Activated CD4-positive, alpha-beta T cell treated with anti-CD3 and anti-CD28 coated beads, Interleukin-2, amount 10 ng/mL, durations not matched to agents 7 days and 5 days (primary cell): ENCODE data around the gene BPIFB2. TPM values are rescaled to one million over a fixed set of nuclear protein-coding genes. Genes with fewer than 3 reads are reported as not detected.

Source experiments
- CTCF ChIA-PET: fragments of 350-600 bp; sonication (Branson Sonifier 250); formaldehyde crosslinking; loops from one replicate; lab custom pipeline; 2021; ENCODE audit warnings: antibody characterized with exemption; lab: Charles Lee
- POLR2A ChIA-PET: fragments of 350-600 bp; sonication (Branson Sonifier 250); formaldehyde crosslinking; loops from one replicate; lab custom pipeline; 2021; ENCODE audit warnings: antibody characterized with exemption; lab: Charles Lee
- DNase-seq: peaks from one replicate; pipeline ENCODE4 v3.0.0-alpha.2; 2020
- H3K27ac Mint-ChIP-seq: one replicate; pipeline ENCODE4 v1.8.0; 2021; ENCODE audit warnings: mild to moderate bottlenecking, moderate library complexity, mixed read lengths
- H3K27me3 Mint-ChIP-seq: one replicate; pipeline ENCODE4 v1.8.0; 2021; ENCODE audit warnings: mixed read lengths
- H3K36me3 Mint-ChIP-seq: one replicate; pipeline ENCODE4 v1.8.0; 2021; ENCODE audit warnings: low read depth, mixed read lengths
- H3K4me1 Mint-ChIP-seq: one replicate; pipeline ENCODE4 v1.8.0; 2021; ENCODE audit warnings: mixed read lengths
- H3K4me3 Mint-ChIP-seq: one replicate; pipeline ENCODE4 v1.8.0; 2021; ENCODE audit warnings: mild to moderate bottlenecking, moderate library complexity, mixed read lengths
- H3K9me3 Mint-ChIP-seq: one replicate; pipeline ENCODE4 v1.8.0; 2021; ENCODE audit warnings: mixed read lengths
- total RNA-seq, 2 experiments: library from RNA; stranded (reverse); gene quantifications; one replicate each; pipeline ENCODE4 v1.2.3, GENCODE V29; 2021

Gene BPIFB2
- total RNA-seq, 2 experiments from 2014 or later = not detected

GRCh38 chr20:32966382-32966781 is 41.1 kb upstream of the BPIFB2 start:
- Mint-ChIP-seq H3K27ac (peak overlapping the region; percentile 96), H3K27me3 (no peaks in the 10 kb centered on the region), H3K4me1 (peaks cover 72% of the 10 kb centered on the region), H3K36me3 (peaks cover 2% of the 10 kb centered on the region), H3K4me3 (no peak overlapping the region), H3K9me3 (no peaks in the 10 kb centered on the region)
- CTCF ChIA-PET = interaction anchor here (0.6 to 2.7 kb wide), 6 partner anchors 9 to 244 kb away, joined by 3 to 17 read pairs (median 6); no protein-coding TSS in a partner anchor
- DNase-seq = no peak
- POLR2A ChIA-PET = no interaction called here

- ChIA-PET CTCF (interaction anchor here (0.8 to 2.7 kb wide), 7 partner anchors 9 to 696 kb away, joined by 3 to 17 read pairs (median 4); no protein-coding TSS in a partner anchor), POLR2A (interaction anchor here (0.7 kb wide), 1 partner anchor 33 kb away, joined by 4 read pairs; no protein-coding TSS in a partner anchor)
- peak overlapping the region; percentile 96 for H3K27ac Mint-ChIP-seq
- no peaks in the 10 kb centered on the region for H3K27me3 Mint-ChIP-seq
- peaks cover 72% of the 10 kb centered on the region for H3K4me1 Mint-ChIP-seq
- DNase-seq = peak; percentile 85
- H3K4me3 Mint-ChIP-seq = peak overlapping the region; percentile 59
- no peaks in the 10 kb centered on the region for H3K9me3 Mint-ChIP-seq
- peaks cover 2% of the 10 kb centered on the region for H3K36me3 Mint-ChIP-seq
Measured at GRCh38 chr20:32966881-32967781, 40.4 kb upstream of the BPIFB2 start.

GRCh38 chr20:32967961-32968457 is 39.5 kb upstream of the BPIFB2 start:
- ChIA-PET POLR2A (no interaction called here), CTCF (interaction anchor here (0.8 to 2.7 kb wide), 5 partner anchors 9 to 695 kb away, joined by 3 to 17 read pairs (median 3); no protein-coding TSS in a partner anchor)
- H3K36me3 Mint-ChIP-seq = peaks cover 5% of the 10 kb centered on the region
- peak overlapping the region; percentile 96 for H3K27ac Mint-ChIP-seq
- DNase-seq = peak; percentile 56
- no peaks in the 10 kb centered on the region for H3K27me3 Mint-ChIP-seq
- H3K4me3 Mint-ChIP-seq = peak overlapping the region; percentile 59
- no peaks in the 10 kb centered on the region for H3K9me3 Mint-ChIP-seq
- H3K4me1 Mint-ChIP-seq = peaks cover 67% of the 10 kb centered on the region

- no peaks in the 10 kb centered on the region for H3K9me3 Mint-ChIP-seq
- H3K36me3 Mint-ChIP-seq = peaks cover 9% of the 10 kb centered on the region
- H3K27me3 Mint-ChIP-seq = no peaks in the 10 kb centered on the region
- POLR2A ChIA-PET = no interaction called here
- H3K4me3 Mint-ChIP-seq = peak overlapping the region; percentile 0
- peaks cover 61% of the 10 kb centered on the region for H3K4me1 Mint-ChIP-seq
- H3K27ac Mint-ChIP-seq = peak overlapping the region; percentile 96
- CTCF ChIA-PET = interaction anchor here (1.1 to 1.2 kb wide), 2 partner anchors 9 to 24 kb away, joined by 3 read pairs; no protein-coding TSS in a partner anchor
- no peak for DNase-seq
Measured at GRCh38 chr20:32968478-32969241, 38.8 kb upstream of the BPIFB2 start.

DNA sequence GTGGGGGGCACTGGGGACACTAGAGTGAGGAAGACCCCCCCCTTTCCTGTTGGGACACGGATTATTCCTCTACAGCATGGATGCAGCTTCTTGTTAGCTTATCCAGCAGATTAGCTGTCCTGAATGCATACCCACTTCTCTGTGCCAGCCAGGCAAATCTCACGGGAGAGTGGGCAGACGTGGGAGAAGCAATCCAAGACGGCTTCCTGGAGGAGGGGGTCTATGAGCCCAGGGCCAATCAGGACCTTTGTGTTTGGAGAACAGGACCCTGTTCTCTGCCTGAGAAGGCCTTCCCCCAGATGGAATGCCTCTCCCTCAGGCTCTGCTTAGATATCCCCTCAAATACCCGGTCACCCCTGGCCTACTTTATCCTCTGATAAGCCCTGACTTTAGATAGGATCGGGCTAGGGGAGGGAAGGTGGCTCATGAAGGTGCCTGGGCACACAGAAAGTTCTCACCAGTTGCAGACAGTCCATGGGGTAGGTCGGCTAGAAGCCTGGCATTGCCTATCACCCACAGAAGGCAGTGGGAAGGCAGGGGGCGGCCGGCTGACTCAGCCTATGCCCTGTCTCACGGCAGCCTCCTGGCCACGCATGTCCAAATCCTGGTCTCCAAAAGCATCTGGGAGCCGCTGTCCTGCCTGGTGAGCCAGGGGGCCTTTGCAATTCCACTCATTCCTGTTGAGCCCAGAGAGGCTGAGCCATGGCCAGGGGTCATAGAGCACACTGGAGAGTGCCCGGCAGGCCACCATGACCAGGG is 38.0 kb upstream of the BPIFB2 start:
- POLR2A ChIA-PET = no interaction called here
- CTCF ChIA-PET = interaction anchor here (1.1 kb wide), 1 partner anchor 8 kb away, joined by 3 read pairs; no protein-coding TSS in a partner anchor
- DNase-seq = no peak
- H3K4me3 Mint-ChIP-seq = no peak overlapping the region
- H3K36me3 Mint-ChIP-seq = peaks cover 10% of the 10 kb centered on the region
- H3K27ac Mint-ChIP-seq = peak overlapping the region; percentile 96
- H3K4me1 Mint-ChIP-seq = peaks cover 55% of the 10 kb centered on the region
- H3K9me3 Mint-ChIP-seq = peaks cover under 1% of the 10 kb centered on the region
- H3K27me3 Mint-ChIP-seq = no peaks in the 10 kb centered on the region

DNA sequence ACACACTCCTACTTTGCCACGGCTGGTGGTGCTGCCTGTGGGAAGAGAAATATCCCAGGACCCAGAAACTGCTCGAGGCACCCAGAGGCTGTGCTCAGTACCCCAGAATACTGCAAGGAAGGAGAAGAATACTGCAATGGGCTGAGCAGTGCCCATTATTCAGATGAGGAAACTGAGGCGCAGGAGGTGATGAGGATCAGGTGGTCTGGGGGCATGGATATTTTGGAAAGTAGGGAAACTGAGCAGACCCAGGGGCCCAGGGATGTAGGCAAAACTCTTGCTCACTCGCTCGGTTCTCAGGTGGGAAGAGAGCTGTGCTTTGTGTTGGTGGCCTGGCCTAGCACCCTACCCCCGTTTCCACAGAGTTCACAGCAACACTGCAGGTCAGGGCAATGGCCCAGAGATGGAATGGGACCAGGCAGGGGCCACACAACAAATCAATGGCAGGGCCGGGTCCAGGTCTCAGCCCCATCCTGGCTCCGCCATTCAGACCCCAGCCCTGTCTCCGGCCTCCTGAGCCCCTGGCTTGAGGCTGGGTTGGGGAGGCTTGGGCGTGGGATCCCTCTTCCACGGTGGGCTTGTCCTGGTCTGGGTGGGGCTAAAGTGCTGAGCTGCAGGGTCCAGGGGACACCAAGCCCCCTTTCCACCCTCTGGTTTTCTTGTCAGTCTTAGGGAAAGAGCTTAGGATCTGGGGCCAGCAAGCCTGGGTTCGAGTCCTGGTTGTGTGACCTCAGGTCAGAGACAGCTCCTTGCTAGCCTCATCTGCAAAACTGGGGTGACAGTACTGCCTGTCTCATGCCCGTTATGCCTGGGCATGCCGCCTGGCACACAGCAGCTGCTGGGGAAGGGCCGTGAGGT is 37.2 kb upstream of the BPIFB2 start:
- ChIA-PET POLR2A (no interaction called here), CTCF (interaction anchor here (0.6 kb wide), 1 partner anchor 1157 kb away, joined by 3 read pairs; no protein-coding TSS in a partner anchor)
- Mint-ChIP-seq H3K36me3 (peaks cover 16% of the 10 kb centered on the region), H3K27ac (peak overlapping the region; percentile 96), H3K27me3 (no peaks in the 10 kb centered on the region), H3K4me3 (no peak overlapping the region), H3K9me3 (peaks cover 7% of the 10 kb centered on the region), H3K4me1 (peaks cover 50% of the 10 kb centered on the region)
- DNase-seq = no peak

GRCh38 chr20:32970973-32971300 is 36.6 kb upstream of the BPIFB2 start:
- Mint-ChIP-seq H3K4me1 (peaks cover 48% of the 10 kb centered on the region), H3K9me3 (peaks cover 12% of the 10 kb centered on the region), H3K27ac (no peak overlapping the region), H3K36me3 (peaks cover 22% of the 10 kb centered on the region), H3K27me3 (no peaks in the 10 kb centered on the region), H3K4me3 (no peak overlapping the region)
- CTCF ChIA-PET = interaction anchor here (0.6 kb wide), 1 partner anchor 1156 kb away, joined by 3 read pairs; no protein-coding TSS in a partner anchor
- POLR2A ChIA-PET = no interaction called here
- DNase-seq = no peak

GRCh38 chr20:32971703-32972161 is 35.8 kb upstream of the BPIFB2 start:
- H3K4me1 Mint-ChIP-seq = peaks cover 47% of the 10 kb centered on the region
- H3K9me3 Mint-ChIP-seq = peaks cover 16% of the 10 kb centered on the region
- peak; percentile 49 for DNase-seq
- POLR2A ChIA-PET = interaction anchor here (0.7 kb wide), 1 partner anchor 66 kb away, joined by 3 read pairs; no protein-coding TSS in a partner anchor
- H3K36me3 Mint-ChIP-seq = peaks cover 29% of the 10 kb centered on the region
- no peak overlapping the region for H3K4me3 Mint-ChIP-seq
- CTCF ChIA-PET = interaction anchor here (0.6 to 1.7 kb wide), 5 partner anchors 11 to 752 kb away, joined by 3 to 6 read pairs (median 4); no protein-coding TSS in a partner anchor
- H3K27ac Mint-ChIP-seq = no peak overlapping the region
- no peaks in the 10 kb centered on the region for H3K27me3 Mint-ChIP-seq

DNA sequence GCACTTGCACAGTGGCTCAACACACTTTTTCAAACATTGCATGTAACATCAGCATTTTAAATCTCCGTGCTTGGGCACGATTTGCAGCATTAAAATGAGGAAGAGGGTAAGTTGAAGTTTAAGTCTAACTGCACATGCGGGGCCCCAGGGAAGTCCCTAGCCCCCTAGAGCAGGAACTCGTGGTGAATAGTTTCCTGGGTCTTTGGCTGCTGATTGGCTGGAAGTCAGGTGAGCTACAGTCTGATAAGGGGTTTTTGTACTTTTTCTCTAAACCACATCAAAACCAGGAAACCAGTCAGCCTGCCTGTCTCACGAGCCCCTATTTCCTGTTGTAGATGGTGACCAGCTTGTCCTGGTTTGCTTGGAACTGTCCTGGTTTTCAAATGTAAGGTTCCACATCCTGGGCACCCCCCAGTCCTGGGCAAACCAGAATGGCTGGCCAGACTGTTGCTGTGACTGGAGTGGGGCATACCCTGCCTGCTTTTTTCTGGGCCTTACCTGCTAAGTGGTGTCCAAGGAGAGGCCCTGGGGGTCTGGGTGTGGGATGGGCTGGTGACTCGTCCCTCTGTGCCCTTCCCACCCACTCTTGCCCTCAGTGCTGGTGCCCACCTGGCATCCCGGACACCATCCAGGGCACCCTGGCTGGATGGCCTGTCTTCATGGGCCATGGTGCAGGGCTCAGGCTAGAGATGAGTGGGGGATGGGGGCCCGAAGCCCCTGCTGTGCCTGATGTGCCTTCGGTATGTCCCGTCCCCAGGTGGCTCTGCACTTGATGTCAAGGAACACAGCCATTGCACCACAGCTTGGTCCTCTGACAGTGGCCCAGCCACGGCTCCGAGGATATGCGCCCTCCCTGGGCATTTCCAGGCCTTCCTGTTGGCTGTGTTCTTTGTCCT is 35.1 kb upstream of the BPIFB2 start:
- no peak overlapping the region for H3K27ac Mint-ChIP-seq
- H3K9me3 Mint-ChIP-seq = peaks cover 19% of the 10 kb centered on the region
- POLR2A ChIA-PET = interaction anchor here (0.7 kb wide), 1 partner anchor 66 kb away, joined by 3 read pairs; no protein-coding TSS in a partner anchor
- H3K4me1 Mint-ChIP-seq = peaks cover 43% of the 10 kb centered on the region
- peaks cover 32% of the 10 kb centered on the region for H3K36me3 Mint-ChIP-seq
- CTCF ChIA-PET = interaction anchor here (0.5 to 1.7 kb wide), 7 partner anchors 10 to 751 kb away, joined by 3 to 6 read pairs (median 4); partner anchors contain the start of gene SUN5
- DNase-seq = peak; percentile 91
- H3K4me3 Mint-ChIP-seq = no peak overlapping the region
- H3K27me3 Mint-ChIP-seq = no peaks in the 10 kb centered on the region

- H3K27me3 Mint-ChIP-seq = no peaks in the 10 kb centered on the region
- POLR2A ChIA-PET = no interaction called here
- no peak overlapping the region for H3K27ac Mint-ChIP-seq
- peaks cover 32% of the 10 kb centered on the region for H3K36me3 Mint-ChIP-seq
- peaks cover 19% of the 10 kb centered on the region for H3K9me3 Mint-ChIP-seq
- H3K4me3 Mint-ChIP-seq = no peak overlapping the region
- DNase-seq = no peak
- H3K4me1 Mint-ChIP-seq = peaks cover 35% of the 10 kb centered on the region
- CTCF ChIA-PET = interaction anchor here (0.5 to 2.0 kb wide), 7 partner anchors 12 to 138 kb away, joined by 3 to 8 read pairs (median 4); partner anchors contain the start of gene SUN5
Measured at GRCh38 chr20:32973077-32973717, 34.3 kb upstream of the BPIFB2 start.
